ENCODE results near the gene OR9Q1. TPM values are rescaled to one million over a fixed set of nuclear protein-coding genes. Genes with fewer than 3 reads are reported as not detected.

The OR9Q1 gene
- total RNA-seq, 1 donor from 2014 or later: not detected

DNA sequence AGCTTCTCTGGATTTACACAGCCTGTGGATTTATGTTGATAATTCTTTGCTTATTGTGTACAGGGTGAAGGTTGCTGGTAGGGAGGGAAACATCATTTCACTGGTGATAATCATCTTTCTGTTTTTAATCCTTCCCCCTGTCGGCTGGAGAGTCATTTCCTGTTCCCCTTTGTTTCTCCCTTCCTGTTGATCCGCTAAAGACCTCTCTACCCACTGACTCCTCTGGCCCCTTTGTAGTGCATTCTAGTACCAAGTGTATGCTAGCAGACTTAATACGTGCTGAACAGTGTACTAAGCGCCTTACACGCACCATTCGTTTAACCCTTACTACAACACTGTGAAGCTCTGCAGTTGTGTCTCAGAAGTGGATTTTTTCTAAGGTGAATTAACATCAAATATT is 19.0 kb upstream of the OR9Q1 start:
- H3K27ac ChIP-seq: no peak overlapping the region
- no peaks in the 10 kb centered on the region for H3K9me3 ChIP-seq
- no peaks in the 10 kb centered on the region for H3K27me3 ChIP-seq
- intact Hi-C loops (cut with DNase I): no loop called here
- DNase-seq (ENCODE audit: extremely low spot score in 2 of 2): no peak
- no peaks in the 10 kb centered on the region for H3K36me3 ChIP-seq
- H3K4me1 ChIP-seq: no peaks in the 10 kb centered on the region
- peak in 1 of 2 donors; percentile 32 for TF ChIP-seq POLR2AphosphoS5 (IDR thresholded peaks at IDR 0.05; ENCODE audit: insufficient read depth in 1 of 2, low read depth in 1 of 2)
- no peak for TF ChIP-seq POLR2A (IDR thresholded peaks at IDR 0.05)
- TF ChIP-seq, protein P1, sequence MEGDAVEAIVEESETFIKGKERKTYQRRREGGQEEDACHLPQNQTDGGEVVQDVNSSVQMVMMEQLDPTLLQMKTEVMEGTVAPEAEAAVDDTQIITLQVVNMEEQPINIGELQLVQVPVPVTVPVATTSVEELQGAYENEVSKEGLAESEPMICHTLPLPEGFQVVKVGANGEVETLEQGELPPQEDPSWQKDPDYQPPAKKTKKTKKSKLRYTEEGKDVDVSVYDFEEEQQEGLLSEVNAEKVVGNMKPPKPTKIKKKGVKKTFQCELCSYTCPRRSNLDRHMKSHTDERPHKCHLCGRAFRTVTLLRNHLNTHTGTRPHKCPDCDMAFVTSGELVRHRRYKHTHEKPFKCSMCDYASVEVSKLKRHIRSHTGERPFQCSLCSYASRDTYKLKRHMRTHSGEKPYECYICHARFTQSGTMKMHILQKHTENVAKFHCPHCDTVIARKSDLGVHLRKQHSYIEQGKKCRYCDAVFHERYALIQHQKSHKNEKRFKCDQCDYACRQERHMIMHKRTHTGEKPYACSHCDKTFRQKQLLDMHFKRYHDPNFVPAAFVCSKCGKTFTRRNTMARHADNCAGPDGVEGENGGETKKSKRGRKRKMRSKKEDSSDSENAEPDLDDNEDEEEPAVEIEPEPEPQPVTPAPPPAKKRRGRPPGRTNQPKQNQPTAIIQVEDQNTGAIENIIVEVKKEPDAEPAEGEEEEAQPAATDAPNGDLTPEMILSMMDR (IDR thresholded peaks at IDR 0.05): no peak
- H3K4me3 ChIP-seq: no peak overlapping the region

DNA sequence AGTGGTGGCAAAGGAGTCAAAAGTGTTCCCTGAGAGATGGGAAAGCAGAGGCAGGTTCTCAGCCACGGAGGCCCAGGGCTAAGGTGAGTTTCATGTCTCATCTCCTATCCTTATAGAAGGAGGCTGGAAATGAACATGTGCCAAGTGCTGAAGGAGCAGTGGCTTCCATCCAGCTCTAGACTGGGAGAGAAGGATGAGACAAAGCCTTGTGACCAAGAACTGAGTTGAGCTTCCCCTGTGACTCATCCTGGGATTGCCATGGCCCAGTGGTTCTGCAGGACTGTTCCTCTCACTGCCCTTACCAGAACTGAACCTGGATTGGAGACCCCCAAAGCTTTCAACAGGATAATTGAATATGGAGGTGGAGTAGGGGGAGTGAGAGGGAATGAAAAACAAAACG is 16.7 kb upstream of the OR9Q1 start:
- no peak for TF ChIP-seq POLR2AphosphoS5 (IDR thresholded peaks at IDR 0.05; ENCODE audit: insufficient read depth in 1 of 2, low read depth in 1 of 2)
- Histone ChIP-seq H3K4me3 (no peak overlapping the region), H3K27me3 (no peaks in the 10 kb centered on the region), H3K36me3 (no peaks in the 10 kb centered on the region), H3K27ac (no peak overlapping the region), H3K9me3 (no peaks in the 10 kb centered on the region), H3K4me1 (no peaks in the 10 kb centered on the region)
- intact Hi-C loops (cut with DNase I): no loop called here
- no peak for DNase-seq (ENCODE audit: extremely low spot score in 2 of 2)

DNA sequence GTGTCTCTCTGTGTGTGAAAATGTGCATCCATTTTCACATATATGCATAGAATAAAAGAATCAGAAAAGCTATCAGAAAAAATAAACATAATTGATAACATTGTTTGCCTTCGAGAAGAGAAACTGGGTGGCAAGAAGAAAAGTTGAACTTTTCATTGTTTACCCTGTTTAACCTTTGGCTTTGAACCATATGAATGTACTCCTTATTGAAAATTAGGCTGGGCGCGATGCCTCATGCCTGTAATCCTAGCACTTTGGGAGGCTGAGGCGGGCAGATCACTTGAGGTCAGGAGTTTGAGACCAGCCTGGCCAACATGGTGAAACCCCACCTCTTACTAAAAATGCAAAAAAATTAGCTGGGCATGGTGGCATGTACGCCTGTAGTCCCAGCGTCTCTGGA is 11.9 kb upstream of the OR9Q1 start:
- Histone ChIP-seq H3K4me3 (no peak overlapping the region), H3K27me3 (no peaks in the 10 kb centered on the region), H3K27ac (no peak overlapping the region), H3K9me3 (no peaks in the 10 kb centered on the region), H3K36me3 (no peaks in the 10 kb centered on the region), H3K4me1 (no peaks in the 10 kb centered on the region)
- no peak for DNase-seq (ENCODE audit: extremely low spot score in 2 of 2)
- TF ChIP-seq, protein P1 (IDR thresholded peaks at IDR 0.05): no peak
- TF ChIP-seq POLR2AphosphoS5 (IDR thresholded peaks at IDR 0.05; ENCODE audit: insufficient read depth in 1 of 2, low read depth in 1 of 2) (no peak), POLR2A (IDR thresholded peaks at IDR 0.05) (no peak)
- intact Hi-C loops (cut with DNase I): no loop called here

DNA sequence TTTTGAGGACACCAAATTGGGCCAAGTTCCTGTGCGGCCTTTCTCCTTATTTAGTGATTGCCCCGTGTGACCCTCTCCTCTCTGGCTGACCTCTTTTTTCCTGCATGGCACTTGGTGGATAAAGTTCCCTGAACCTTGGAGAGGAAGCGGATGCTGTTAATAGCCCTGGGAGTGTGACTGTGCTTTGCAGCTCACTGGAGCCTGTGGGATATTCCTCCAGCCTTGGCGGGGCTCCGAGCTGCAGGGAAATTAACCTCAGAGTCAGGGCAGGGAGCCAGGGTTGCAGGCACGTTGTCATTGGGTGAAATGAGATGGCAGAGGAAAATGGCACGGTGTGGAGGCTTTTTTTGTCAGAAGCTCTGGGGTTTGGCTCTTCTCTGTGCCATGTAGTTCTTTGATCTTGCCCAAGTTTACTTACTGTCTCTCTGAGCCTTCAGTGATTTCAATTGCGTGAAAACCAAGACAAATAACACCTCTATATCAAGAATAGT is 965 bp downstream of the OR9Q1 start:
- Histone ChIP-seq H3K4me3 (no peak overlapping the region), H3K27me3 (no peaks in the 10 kb centered on the region), H3K27ac (no peak overlapping the region), H3K4me1 (no peaks in the 10 kb centered on the region), H3K9me3 (no peaks in the 10 kb centered on the region), H3K36me3 (no peaks in the 10 kb centered on the region)
- no peak for DNase-seq (ENCODE audit: extremely low spot score in 2 of 2)
- TF ChIP-seq, protein P1 (IDR thresholded peaks at IDR 0.05): no peak
- TF ChIP-seq POLR2AphosphoS5 (IDR thresholded peaks at IDR 0.05; ENCODE audit: insufficient read depth in 1 of 2, low read depth in 1 of 2): peak; percentile 35 to 77
- TF ChIP-seq POLR2A (IDR thresholded peaks at IDR 0.05): no peak
- intact Hi-C loops (cut with DNase I): no loop called here

DNA sequence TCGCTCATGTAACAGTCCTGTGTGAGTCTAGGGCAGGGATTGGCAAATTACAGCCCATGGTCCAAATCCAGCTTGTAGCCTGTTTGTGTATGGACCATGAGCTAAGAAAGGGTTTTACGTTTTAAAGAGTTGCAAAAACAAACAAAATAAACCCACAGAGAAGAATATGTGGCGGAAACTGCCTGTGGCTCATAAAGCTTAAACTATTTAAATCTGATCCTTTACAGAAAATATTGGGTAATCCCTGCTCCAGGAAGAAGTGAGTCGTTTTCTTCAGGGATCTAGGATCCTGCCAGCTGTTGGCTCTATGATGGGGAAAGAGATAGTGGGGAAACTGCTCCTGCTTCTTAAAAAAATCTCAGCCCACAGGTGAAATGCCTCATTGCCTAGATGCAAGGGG is 3.7 kb downstream of the OR9Q1 start:
- DNase-seq (ENCODE audit: extremely low spot score in 2 of 2): no peak
- no peak for TF ChIP-seq POLR2A (IDR thresholded peaks at IDR 0.05)
- no peak for TF ChIP-seq POLR2AphosphoS5 (IDR thresholded peaks at IDR 0.05; ENCODE audit: insufficient read depth in 1 of 2, low read depth in 1 of 2)
- TF ChIP-seq, protein P1 (IDR thresholded peaks at IDR 0.05): no peak
- H3K9me3 ChIP-seq: no peaks in the 10 kb centered on the region
- no peak overlapping the region for H3K4me3 ChIP-seq
- no peak overlapping the region for H3K27ac ChIP-seq
- H3K4me1 ChIP-seq: no peaks in the 10 kb centered on the region
- intact Hi-C loops (cut with DNase I): no loop called here
- no peaks in the 10 kb centered on the region for H3K27me3 ChIP-seq
- H3K36me3 ChIP-seq: no peaks in the 10 kb centered on the region

Measured in vagina (tissue), 2 donors.